GM18907 (cell line): ENCODE measurements around the gene LMBRD1.
"Not testable (repeated sequence)": the region's sequence is repeated elsewhere in the genome, so short reads cannot be mapped to it uniquely, and the experiment has no call there.

Source experiments
- ATAC-seq: cut with Tn5 transposase; IDR thresholded peaks from one replicate; pipeline ENCODE4 v1.9.1; 2021; ENCODE audit warnings: mild to moderate bottlenecking, moderate library complexity; ENCODE audit not compliant: unreplicated experiment

Gene LMBRD1

GRCh38 chr6:69796642-69797390, at the start of gene LMBRD1:
Gene LMBRD1 (minus strand): TSS chr6:69797010. CDS start chr6:69796881, 129 bp downstream.
- ATAC-seq, result peak; percentile 96

- ATAC-seq, result no peak
Observed at GRCh38 chr6:69846312-69846711, 49.5 kb upstream of the LMBRD1 start.

DNA sequence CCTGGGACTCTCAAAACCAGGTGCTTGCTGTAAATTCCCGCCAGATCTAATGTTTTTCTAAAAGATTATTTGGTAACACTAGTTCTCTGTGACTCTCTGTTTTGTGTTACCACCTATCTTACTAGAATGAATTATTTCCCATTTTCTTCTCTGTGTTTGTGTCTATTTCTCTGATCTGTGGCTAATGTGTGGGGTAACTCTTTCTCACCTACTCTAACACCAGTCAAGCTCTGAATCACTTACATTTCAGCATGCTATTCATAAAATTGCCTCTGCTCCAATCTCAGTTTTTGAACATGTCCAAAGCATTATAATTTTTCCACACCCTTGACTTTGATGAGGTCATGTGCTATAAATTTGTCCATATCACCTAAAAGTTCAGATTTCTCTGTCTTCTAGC, 46.4 kb upstream of the LMBRD1 start:
- no peak for ATAC-seq

DNA sequence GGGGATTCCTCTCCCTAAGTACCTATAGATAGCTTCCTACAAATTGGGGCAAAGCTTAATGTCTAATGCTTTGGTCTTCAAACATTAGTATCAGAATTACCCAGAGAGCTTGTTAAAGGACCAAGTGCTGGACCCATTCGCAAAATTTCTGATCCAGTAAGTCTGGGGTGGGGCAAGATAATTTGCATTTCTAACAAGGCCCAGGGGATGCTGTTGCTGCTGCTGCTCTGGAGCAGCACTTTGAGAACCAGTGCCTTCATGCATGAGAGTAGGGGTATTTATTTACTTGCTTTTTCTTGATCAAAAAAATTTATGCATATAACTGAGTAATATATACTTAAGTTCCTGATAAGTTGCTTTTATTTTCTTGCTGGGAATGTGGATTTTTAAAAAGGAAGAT, 45.1 kb upstream of the LMBRD1 start:
- ATAC-seq, result no peak

DNA sequence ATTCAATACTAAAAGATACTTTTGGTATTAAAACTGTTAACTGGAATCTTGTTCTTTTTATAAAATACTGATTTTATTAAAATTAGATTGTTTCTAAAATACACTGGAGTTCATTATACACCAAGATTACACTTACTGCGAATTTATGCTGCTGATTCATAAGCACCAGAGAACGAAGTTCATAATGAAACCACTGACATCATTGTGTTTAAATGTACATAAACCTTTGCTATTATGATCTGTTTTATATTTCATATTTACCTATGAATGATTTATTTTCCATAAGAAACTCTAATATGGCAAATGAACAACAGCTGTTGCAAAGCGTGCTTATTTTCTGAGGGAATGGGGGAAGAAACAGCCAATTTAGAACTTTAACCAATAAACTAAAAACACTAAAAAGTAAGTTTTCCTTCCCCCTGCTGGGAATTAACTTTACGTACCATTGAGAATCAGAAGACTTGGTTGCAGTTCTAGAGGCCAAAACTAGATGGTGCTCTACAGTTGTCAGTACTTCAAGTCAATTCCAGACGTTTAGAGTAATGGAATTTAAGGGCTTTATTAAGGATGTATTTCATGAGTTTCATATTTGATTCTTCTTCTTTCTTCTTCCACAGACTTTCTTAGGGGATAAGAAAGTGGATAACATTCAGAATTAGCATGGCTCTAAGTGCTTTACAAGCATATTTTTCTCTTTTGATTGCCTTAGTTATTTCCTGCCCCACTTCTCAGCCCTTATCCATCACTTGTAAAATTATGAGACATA, 38.8 kb upstream of the LMBRD1 start:
- peak; percentile 90 for ATAC-seq

GRCh38 chr6:69832558-69832957, 35.7 kb upstream of the LMBRD1 start:
- ATAC-seq, result no peak

DNA sequence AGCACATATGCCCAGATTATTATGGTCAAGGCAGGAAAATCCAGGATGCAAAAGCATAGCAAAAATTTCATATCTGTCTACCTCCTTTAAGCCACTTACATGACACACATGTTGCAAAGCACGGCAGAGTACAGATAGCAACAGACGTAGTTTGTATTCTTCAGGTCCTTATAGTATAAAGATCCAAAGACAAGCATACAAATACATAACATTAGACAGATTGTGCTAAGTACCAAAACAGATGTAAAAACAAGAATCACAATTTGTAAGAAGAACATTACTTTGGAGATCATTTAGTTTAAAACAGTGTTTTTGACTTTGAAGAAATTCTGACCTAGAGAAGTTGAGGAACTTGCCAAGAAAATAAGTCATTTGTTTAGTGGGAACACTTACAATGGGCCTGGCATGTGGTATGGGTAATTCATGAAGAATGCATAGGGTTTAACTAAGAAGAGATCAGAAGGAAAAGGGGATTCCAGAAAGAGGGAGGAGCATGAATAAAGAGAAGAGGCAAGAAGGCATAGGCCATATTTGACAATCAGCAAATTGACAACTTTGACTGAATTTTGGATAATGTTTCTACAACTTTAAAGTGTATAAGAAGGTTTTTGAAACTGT, 30.6 kb upstream of the LMBRD1 start:
- ATAC-seq, result no peak

GRCh38 chr6:69825904-69826303, 29.1 kb upstream of the LMBRD1 start:
- no peak for ATAC-seq

GRCh38 chr6:69824355-69824754, 27.5 kb upstream of the LMBRD1 start:
- ATAC-seq, result not testable (repeated sequence)

- ATAC-seq, result no peak
Observed at GRCh38 chr6:69820438-69820837, 23.6 kb upstream of the LMBRD1 start.

GRCh38 chr6:69820018-69820417, 23.2 kb upstream of the LMBRD1 start:
- no peak for ATAC-seq

DNA sequence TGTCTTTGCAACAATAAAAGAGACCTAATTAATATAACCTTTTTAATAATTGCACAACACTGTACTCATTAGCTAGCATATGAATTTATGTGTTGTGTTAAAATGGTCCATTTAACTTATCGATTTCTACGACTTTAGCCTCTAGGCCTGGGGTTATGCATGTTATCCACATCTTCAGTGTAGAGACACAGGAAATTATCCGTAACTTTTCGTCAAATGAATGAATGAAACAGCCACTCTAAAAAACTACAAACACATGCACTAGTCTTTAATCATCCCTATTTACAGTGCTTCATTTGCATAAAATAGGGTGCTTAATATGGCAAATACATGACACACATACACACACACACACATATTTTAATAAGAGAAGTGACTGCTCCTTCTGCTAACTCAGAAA, 22.3 kb upstream of the LMBRD1 start:
- ATAC-seq, result no peak

- no peak for ATAC-seq
Observed at GRCh38 chr6:69818223-69818930, 21.6 kb upstream of the LMBRD1 start.

GRCh38 chr6:69817358-69817757, 20.5 kb upstream of the LMBRD1 start:
- no peak for ATAC-seq

DNA sequence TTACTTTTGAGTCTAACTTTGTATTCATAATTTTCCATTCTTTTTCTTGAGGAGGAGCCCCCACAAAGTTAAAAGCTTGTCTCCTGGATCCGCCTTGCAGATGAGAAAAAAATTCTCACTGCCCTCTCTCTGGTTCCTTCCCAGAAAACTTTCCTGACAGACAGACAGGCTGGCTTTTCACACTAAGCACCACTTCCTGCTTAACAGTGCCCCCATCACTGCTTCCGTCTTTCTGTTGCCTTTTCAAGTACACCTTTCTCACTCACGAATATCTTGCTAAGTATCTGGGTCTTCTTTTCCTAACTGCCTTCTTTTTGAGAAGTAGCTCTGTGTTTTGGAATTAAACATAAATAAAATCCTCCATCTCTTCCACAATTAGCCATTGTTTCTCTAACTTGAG, 19.8 kb upstream of the LMBRD1 start:
- ATAC-seq, result peak; percentile 36

DNA sequence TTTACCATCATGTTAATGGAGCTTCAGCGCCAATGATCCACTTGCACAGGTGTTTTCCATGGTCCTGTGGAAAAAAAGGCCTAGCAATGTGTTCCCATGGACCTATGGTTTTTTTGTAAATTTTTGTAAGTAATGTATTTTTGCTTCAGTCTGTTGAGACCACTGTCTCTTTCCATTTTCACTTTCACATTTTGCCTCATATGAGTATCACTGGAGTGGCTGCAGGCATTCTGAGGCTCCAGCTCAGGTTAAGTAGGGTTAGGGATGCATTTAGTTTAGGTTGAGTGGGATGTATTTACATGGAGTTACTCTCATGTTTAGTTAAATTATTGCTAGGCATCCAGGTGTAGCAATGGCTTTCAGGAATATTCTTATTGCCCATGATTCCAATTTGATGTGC, 19.2 kb upstream of the LMBRD1 start:
- ATAC-seq, result peak; percentile 75

- ATAC-seq, result peak; percentile 49
Observed at GRCh38 chr6:69813508-69813907, 16.7 kb upstream of the LMBRD1 start.

- no peak for ATAC-seq
Observed at GRCh38 chr6:69812746-69813427, 16.1 kb upstream of the LMBRD1 start.

GRCh38 chr6:69802995-69803394, 6.2 kb upstream of the LMBRD1 start:
- no peak for ATAC-seq

DNA sequence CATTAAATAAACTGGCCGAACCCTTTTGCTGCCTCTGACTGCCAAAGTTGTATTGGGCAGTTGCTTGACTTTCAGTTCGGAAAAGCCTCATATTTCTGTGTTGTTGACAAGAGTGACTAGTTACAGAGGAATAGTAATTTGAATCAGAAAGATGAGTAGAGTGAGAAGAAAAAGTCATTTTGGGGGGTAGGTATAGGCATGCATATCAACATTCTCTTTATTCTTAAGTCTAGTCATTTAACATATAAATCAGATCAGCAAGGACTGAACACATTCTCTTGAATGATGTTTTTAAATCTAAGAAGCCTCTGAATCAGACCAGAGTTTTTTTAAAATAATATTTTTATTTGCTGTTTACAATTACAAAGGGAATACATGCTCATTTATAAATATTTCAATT, 4.9 kb upstream of the LMBRD1 start:
- no peak for ATAC-seq

DNA sequence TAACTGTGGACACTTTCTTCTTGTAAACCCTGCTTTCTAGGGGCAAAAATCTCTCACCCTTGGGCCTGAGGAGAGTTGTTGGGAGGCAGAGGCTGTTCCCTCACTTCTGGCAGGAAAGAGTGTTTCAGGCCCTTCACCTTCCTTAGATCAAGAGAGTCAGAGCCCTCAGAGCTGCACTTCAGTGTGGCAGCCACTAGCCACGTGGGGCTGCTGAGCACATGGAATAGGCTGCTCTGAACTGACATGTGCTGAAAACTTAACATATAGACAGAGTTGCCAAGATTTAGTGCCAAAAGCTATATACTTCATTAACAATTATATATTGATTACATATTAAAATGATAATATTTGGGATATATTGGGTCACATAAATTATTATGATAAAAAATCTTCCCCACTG, 4.4 kb upstream of the LMBRD1 start:
- no peak for ATAC-seq
